GM12878 (cell line): ENCODE results near the gene SARS1.

Source experiments
- CBX3 ChIP-seq: fragments of 200-600 bp; sonication (generic); IDR thresholded peaks from 2 replicates; pipeline ENCODE4 v1.6.1; 2016; ENCODE audit warnings: low read depth, borderline replicate concordance
- CHD4 ChIP-seq: fragments of 200-600 bp; sonication (generic); IDR thresholded peaks from 2 replicates; pipeline ENCODE4 v1.6.1; 2016; ENCODE audit warnings: mild to moderate bottlenecking
- CTCF ChIP-seq, 3 experiments: IDR thresholded peaks in 2 of 3; conservative IDR thresholded peaks in 1 of 3; 2 replicates each; pipeline ENCODE4 v1.5.1; 2011; ENCODE audit warnings: low read depth in 3 of 3, low read length in 3 of 3, mild to moderate bottlenecking in 3 of 3, control low read depth in 2 of 3, moderate library complexity in 2 of 3, inconsistent platforms in 1 of 3, mixed read lengths in 1 of 3; ENCODE audit not compliant: control insufficient read depth in 2 of 3, insufficient read depth in 1 of 3; ENCODE audit errors: extremely low read depth in 1 of 3
- EZH2 ChIP-seq: IDR thresholded peaks from 2 replicates; pipeline ENCODE4 v1.6.1; 2012; ENCODE audit warnings: low read depth, mild to moderate bottlenecking, control low read depth, inconsistent platforms, low read length, borderline replicate concordance; ENCODE audit not compliant: control insufficient read depth
- JUNB ChIP-seq: IDR thresholded peaks from 2 replicates; pipeline ENCODE4 v1.6.1; 2016; ENCODE audit warnings: antibody characterized with exemption, mild to moderate bottlenecking
- MAX ChIP-seq: IDR thresholded peaks from 2 replicates; pipeline ENCODE4 v1.6.1; 2012; ENCODE audit warnings: low read depth, low read length, improper control_type of control experiment
- RAD21 ChIP-seq: IDR thresholded peaks from 2 replicates; pipeline ENCODE4 v1.6.1; 2011; ENCODE audit warnings: mild to moderate bottlenecking, low read depth, low read length, moderate library complexity; ENCODE audit not compliant: insufficient read depth
- USF2 ChIP-seq: IDR thresholded peaks from 2 replicates; pipeline ENCODE4 v1.6.1; 2011; ENCODE audit warnings: low read depth, low read length, improper control_type of control experiment, borderline replicate concordance

GRCh38 chr1:109254621-109255096 is 40.9 kb downstream of the SARS1 start:
- no peak for TF ChIP-seq MAX
- TF ChIP-seq CTCF (IDR thresholded peaks at IDR 0.05 in 2 of 3, conservative IDR thresholded peaks at IDR 0.05 in 1 of 3; ENCODE audit: control insufficient read depth in 2 of 3, extremely low read depth in 1 of 3, insufficient read depth in 1 of 3, low read depth in 3 of 3, low read length in 3 of 3): no peak
- no peak for TF ChIP-seq USF2
- no peak for TF ChIP-seq CBX3
- TF ChIP-seq CHD4: no peak
- no peak for TF ChIP-seq RAD21
- no peak for TF ChIP-seq JUNB
- TF ChIP-seq EZH2: no peak
